Subcutaneous adipose tissue (tissue), 4 donors: ENCODE results near the gene CD79B. TPM values are rescaled to one million over a fixed set of nuclear protein-coding genes. Genes with fewer than 3 reads are reported as not detected.
"Not testable (repeated sequence)": the region's sequence is repeated elsewhere in the genome, so short reads cannot be mapped to it uniquely, and the experiment has no call there.

ENCODE experiments used
- small RNA-seq: library from RNA; depleted of rRNA; stranded (forward); fragments of <200 nt; gene quantifications from one replicate; pipeline ENCODE3, GENCODE V24; 2016
- total RNA-seq, 4 donors: library from RNA; depleted of rRNA; stranded (reverse); fragments of >200 nt; gene quantifications; one replicate each; pipeline ENCODE4 v1.1.0, GENCODE V29; 2016
- TF ChIP-seq, protein P1 (sequence below): fragments of 450-650 bp; IDR thresholded peaks from one replicate; pipeline ENCODE4 v1.5.1; 2016; ENCODE audit warnings: low read depth, mild to moderate bottlenecking, control low read depth, antibody characterized with exemption, moderate library complexity

CD79B gene
- total RNA-seq, 4 donors from 2014 or later = 3.1 to 4.6 (median 3.8) TPM

DNA sequence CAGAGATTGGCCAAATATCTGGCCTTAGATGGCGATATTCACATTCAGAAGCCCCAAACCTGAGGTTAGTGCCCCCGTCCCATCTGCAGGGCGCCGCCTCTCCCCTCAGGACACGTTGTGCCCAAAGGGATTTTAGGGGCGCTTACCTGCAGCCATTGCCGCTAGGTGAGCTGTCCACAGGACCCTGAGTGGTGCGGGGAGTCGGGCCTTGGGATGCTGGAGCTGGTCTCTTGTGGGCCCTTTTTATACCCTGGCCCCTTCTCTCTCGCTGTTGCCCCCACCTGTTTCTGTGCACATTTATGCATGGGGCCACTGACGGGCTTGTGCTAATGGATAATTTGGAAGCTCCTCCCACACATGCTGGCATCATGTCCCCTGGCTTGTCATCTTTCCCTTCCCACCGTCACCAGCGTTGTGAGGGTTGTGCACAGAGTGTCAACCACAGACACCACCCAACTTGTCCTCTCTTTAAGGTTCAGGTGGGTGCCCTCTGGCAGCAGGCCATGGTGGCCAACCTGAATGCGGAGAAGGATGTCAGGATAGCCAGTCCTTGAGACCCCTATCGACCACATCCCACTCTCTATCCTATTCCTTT, 21.0 kb downstream of the CD79B start, which contains the start of gene CSHL1:
TSS of gene CSHL1 (minus strand) at position 218 of the 595 bp plus-strand sequence. CDS start at position 156, 62 bp downstream.
- TF ChIP-seq, protein P1, sequence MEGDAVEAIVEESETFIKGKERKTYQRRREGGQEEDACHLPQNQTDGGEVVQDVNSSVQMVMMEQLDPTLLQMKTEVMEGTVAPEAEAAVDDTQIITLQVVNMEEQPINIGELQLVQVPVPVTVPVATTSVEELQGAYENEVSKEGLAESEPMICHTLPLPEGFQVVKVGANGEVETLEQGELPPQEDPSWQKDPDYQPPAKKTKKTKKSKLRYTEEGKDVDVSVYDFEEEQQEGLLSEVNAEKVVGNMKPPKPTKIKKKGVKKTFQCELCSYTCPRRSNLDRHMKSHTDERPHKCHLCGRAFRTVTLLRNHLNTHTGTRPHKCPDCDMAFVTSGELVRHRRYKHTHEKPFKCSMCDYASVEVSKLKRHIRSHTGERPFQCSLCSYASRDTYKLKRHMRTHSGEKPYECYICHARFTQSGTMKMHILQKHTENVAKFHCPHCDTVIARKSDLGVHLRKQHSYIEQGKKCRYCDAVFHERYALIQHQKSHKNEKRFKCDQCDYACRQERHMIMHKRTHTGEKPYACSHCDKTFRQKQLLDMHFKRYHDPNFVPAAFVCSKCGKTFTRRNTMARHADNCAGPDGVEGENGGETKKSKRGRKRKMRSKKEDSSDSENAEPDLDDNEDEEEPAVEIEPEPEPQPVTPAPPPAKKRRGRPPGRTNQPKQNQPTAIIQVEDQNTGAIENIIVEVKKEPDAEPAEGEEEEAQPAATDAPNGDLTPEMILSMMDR = no peak

DNA sequence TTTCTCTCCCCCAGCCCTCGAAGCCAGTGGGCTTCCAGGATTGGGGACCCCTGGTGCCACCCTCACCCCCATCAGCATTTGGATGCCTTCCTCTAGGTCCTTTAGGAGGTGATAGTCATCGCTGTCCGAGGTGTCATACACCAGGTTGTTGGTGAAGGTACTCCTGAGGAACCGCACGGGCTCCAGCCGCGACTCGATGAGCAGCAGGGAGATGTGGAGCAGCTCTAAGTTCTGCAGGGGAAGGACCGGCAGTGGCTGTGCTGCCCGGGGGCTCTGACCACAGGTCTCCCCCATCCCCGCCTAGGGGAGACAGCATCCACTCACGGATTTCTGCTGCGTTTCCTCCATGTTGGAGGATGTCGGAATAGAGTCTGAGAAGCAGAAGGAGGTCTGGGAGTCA, 22.0 kb downstream of the CD79B start:
- TF ChIP-seq, protein P1 = no peak

DNA sequence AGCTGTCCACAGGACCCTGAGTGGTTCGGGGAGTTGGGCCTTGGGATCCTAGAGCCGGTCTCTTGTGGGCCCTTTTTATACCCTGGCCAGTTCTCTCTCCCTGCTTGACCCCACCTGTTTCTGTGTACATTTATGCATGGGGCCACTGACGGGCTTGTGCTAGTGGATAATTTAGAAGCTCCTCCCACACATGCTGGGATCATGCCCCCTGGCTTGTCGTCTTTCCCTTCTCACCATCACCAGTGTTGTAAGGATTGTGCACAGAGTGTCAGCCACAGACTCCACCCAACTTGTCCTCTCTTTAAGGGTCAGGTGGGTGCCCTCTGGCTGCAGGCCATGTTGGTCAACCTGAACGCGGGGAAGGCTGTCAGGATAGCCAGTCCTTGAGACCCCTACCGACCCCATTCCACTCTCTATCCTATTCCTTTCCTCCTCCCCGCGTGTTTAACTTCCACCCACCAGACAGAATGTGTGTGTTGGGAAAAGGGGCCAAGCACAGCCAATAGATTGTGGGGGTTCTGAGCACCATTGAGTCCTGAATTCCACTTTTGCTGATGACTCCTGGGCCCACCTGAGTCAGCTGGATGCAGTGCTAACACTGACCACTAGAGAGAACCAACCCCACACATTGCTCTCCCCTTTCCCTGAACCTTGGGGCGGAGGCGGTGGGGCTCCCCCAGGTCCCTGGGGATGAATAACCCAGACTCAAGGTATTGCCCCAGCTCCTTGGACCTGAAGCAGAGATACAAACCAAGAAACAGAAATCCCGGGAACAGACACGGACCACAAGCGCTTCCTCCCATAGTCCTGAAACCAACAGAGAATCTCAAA, 35.4 kb downstream of the CD79B start, which contains the start of gene CSH1:
TSS of gene CSH1 (minus strand) at position 51 of the 831 bp plus-strand sequence. CDS start 63 bp downstream, outside the sequence.
- TF ChIP-seq, protein P1 = not testable (repeated sequence)

DNA sequence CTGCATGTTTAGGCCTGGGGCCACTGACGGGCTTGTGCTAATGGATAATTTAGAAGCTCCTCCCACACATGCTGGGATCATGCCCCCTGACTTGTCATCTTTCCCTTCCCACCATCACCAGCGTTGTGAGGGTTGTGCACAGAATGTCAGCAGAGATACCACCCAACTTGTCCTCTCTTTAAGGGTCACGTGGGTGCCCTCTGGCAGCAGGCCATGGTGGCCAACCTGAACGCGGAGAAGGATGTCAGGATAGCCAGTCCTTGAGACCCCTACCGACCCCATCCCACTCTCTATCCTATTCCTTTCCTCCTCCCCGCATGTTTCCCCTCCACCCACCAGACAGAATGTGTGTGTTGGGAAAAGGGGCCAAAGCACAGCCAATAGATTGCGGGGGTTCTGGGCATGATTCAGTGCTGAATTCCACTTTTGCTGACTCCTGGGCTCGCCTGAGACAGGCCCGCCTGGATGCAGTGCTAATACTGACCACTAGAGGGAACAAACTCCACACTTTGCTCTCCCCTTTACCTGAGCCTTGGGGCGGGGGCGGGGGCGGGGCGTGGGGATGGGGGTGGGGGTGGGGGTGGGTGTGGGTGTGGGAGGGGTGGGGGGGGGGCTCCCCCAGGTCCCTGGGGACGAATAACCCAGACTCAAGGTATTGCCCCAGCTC, 50.1 kb downstream of the CD79B start, which contains the start of gene GH2:
TSS of gene GH2 (minus strand) at position 10 of the 667 bp plus-strand sequence. CDS start 143 bp downstream, outside the sequence.
- TF ChIP-seq, protein P1 = no peak

DNA sequence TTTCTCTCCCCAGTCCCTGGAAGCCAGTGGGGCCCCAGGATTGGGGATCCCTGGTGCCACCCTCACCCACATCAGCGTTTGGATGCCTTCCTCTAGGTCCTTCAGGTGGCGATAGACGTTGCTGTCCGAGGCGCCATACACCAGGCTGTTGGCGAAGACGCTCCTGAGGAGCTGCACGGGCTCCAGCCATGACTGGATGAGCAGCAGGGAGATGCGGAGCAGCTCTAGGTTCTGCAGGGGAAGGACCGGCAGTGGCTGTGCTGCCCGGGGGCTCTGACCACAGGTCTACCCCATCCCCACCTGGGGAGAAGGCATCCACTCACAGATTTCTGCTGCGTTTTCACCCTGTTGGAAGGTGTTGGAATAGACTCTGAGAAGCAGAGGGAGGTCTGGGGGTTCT, 51.4 kb downstream of the CD79B start:
- TF ChIP-seq, protein P1 = no peak

Small RNA genes within 50 kb of the gene (small RNA-seq; reads per million reads assigned to genes)
- gene AC040958.1 (not detected), gene AC127029.1 (not detected), gene GH1 (not detected)

Other genes with a start within 250 kb of the CD79B start
- gene LIMD2, start 232.2 kb downstream of the CD79B start, total RNA-seq = 10 to 100 TPM in 1 of 4 donors, 1 to 10 TPM in 3; 1.3 to 17.8 (median 6.0) TPM
- 10 to 100 TPM; 22.9 to 36.0 (median 31.8) TPM for gene STRADA, start 190.5 kb downstream of the CD79B start, total RNA-seq
- gene CCDC47, start 158.7 kb downstream of the CD79B start, total RNA-seq = 10 to 100 TPM; 45.6 to 60.0 (median 51.3) TPM
- 100 to 1,000 TPM; 121 to 179 (median 144) TPM for gene DDX42, start 158.2 kb downstream of the CD79B start, total RNA-seq
- gene PSMC5, start 104.9 kb downstream of the CD79B start, total RNA-seq = 100 to 1,000 TPM in 1 of 4 donors, 10 to 100 TPM in 3; 66.0 to 127 (median 83.2) TPM
- gene FTSJ3, start 104.7 kb downstream of the CD79B start, total RNA-seq = 10 to 100 TPM; 33.1 to 45.6 (median 38.8) TPM
- gene SMARCD2, start 89.6 kb downstream of the CD79B start, total RNA-seq = 100 to 1,000 TPM; 101 to 246 (median 141) TPM
- not detected for gene CSH2, start 58.7 kb downstream of the CD79B start, total RNA-seq
- gene GH2, start 50.4 kb downstream of the CD79B start, total RNA-seq = not detected
- not detected for gene CSH1, start 35.8 kb downstream of the CD79B start, total RNA-seq
- gene CSHL1, start 21.1 kb downstream of the CD79B start, total RNA-seq = not detected
- gene GH1, start 13.5 kb downstream of the CD79B start, total RNA-seq = not detected
- gene SCN4A, start 40.6 kb upstream of the CD79B start, total RNA-seq = 10 to 100 TPM in 2 of 4 donors, 1 to 10 TPM in 2; 6.2 to 43.3 (median 18.1) TPM
- under 1 TPM in 3 of 4 donors, not detected in 1; 0.17 to 0.82 (median 0.57) TPM for gene PRR29, start 66.0 kb upstream of the CD79B start, total RNA-seq
- 10 to 100 TPM; 45.6 to 92.1 (median 69.8) TPM for gene ICAM2, start 88.3 kb upstream of the CD79B start, total RNA-seq
- 10 to 100 TPM in 3 of 4 donors, 1 to 10 TPM in 1; 9.6 to 13.1 (median 11.7) TPM for gene ERN1, start 197.8 kb upstream of the CD79B start, total RNA-seq